Tibial nerve (tissue), 4 donors: ENCODE data around the gene CDKL5. TPM values are rescaled to one million over a fixed set of nuclear protein-coding genes. Genes with fewer than 3 reads are reported as not detected.

Experiments used
- DNase-seq, 2 donors: peaks; one replicate each; pipeline ENCODE4 v3.0.0-alpha.2; 2019; ENCODE audit warnings: low spot score in 2 of 2
- H3K27ac ChIP-seq, 4 donors: fragments of 200-600 bp; sonication (generic) in 3 of 4; one replicate each; pipeline ENCODE4 v1.5.1; 2017 to 2019; ENCODE audit warnings: mild to moderate bottlenecking in 1 of 4
- H3K27me3 ChIP-seq, 2 donors: fragments of 200-600 bp; sonication (generic) in 1 of 2; one replicate each; pipeline versions ENCODE4 v1.5.1 to v1.6.0; 2017 to 2019
- H3K36me3 ChIP-seq, 3 donors: fragments of 200-600 bp; sonication (generic); one replicate each; pipeline ENCODE4 v1.5.1; 2018 to 2019
- H3K4me1 ChIP-seq, 4 donors: fragments of 200-600 bp; sonication (generic) in 3 of 4; one replicate each; pipeline ENCODE4 v1.5.1; 2017 to 2019
- H3K4me3 ChIP-seq, 4 donors: fragments of 200-600 bp; sonication (generic) in 3 of 4; one replicate each; pipeline ENCODE4 v1.5.1; 2017 to 2019; ENCODE audit warnings: mild to moderate bottlenecking in 1 of 4, moderate library complexity in 1 of 4
- H3K9me3 ChIP-seq, 4 donors: fragments of 200-600 bp; sonication (generic) in 3 of 4; one replicate each; pipeline ENCODE4 v1.5.1; 2017 to 2019
- CTCF ChIP-seq, 5 experiments: fragments of 200-600 bp in 3 of 5; fragments of 450-650 bp in 2 of 5; sonication (generic) in 3 of 5; IDR thresholded peaks; one replicate each; pipeline ENCODE4 v1.5.1; 2016 to 2019; ENCODE audit warnings: antibody characterized with exemption in 5 of 5, mild to moderate bottlenecking in 3 of 5, moderate library complexity in 2 of 5
- EP300 ChIP-seq, 2 donors: sonication (generic); formaldehyde crosslinking; IDR thresholded peaks; one replicate each; pipeline ENCODE4 v1.6.1; 2017; ENCODE audit warnings: antibody characterized with exemption in 2 of 2, mild to moderate bottlenecking in 1 of 2
- POLR2A ChIP-seq, 2 donors: fragments of 450-650 bp; IDR thresholded peaks; one replicate each; pipeline ENCODE4 v1.6.1; 2017; ENCODE audit warnings: antibody characterized with exemption in 2 of 2, mild to moderate bottlenecking in 2 of 2, moderate library complexity in 2 of 2
- WGBS, 2 donors: methylation state at CpG; one replicate each; pipeline ENCODE4 v1.1.5; 2018; 5-methylcytosine and 5-hydroxymethylcytosine counted together
- total RNA-seq, 4 donors: library from RNA; depleted of rRNA; stranded (reverse); fragments of >200 nt; gene quantifications; one replicate each; pipeline ENCODE4 v1.1.0, GENCODE V29; 2016

The CDKL5 gene
- total RNA-seq, 4 donors from 2014 or later: 6.1 to 7.5 (median 6.3) TPM

GRCh38 chrX:18677161-18677869, 251.9 kb downstream of the CDKL5 start:
- Histone ChIP-seq H3K4me3 (no peak overlapping the region), H3K27me3 (no peaks in the 10 kb centered on the region), H3K36me3 (no peaks in the 10 kb centered on the region), H3K9me3 (no peaks in the 10 kb centered on the region), H3K4me1 (no peaks in the 10 kb centered on the region), H3K27ac (no peak overlapping the region)
- DNase-seq: no peak
- TF ChIP-seq CTCF (IDR thresholded peaks at IDR 0.05) (no peak), EP300 (IDR thresholded peaks at IDR 0.05) (no peak), POLR2A (IDR thresholded peaks at IDR 0.05) (no peak)
- WGBS, 2 donors: 83 to 87% methylated on average over 11 to 17 of the region's 17 CpGs

DNA sequence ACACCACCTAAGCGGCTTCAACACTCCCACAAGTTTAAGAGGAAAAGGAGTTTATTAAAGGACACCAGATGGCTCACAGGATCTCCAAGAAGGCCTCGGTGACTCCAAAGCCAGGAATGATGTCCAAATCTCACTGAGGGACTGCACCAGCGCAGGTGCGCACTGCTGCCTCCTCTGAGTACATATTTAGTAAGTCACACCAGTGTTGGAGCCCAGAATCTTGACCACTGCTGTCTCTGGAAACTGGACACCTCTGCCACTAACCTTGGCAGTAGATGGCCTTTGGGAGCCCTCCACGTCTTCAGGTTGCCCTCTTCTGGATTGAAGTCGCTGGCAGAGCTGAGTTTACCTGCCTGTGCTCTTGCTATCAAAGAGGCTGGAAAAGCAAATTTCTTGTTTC, 256.6 kb downstream of the CDKL5 start:
- WGBS, 2 donors: 90 to 92% methylated on average over 3 to 6 of the region's 6 CpGs
- Histone ChIP-seq H3K4me3 (no peak overlapping the region), H3K27ac (no peak overlapping the region), H3K36me3 (no peaks in the 10 kb centered on the region), H3K4me1 (no peaks in the 10 kb centered on the region), H3K9me3 (no peaks in the 10 kb centered on the region), H3K27me3 (no peaks in the 10 kb centered on the region)
- TF ChIP-seq CTCF (IDR thresholded peaks at IDR 0.05): no peak
- TF ChIP-seq POLR2A (IDR thresholded peaks at IDR 0.05): no peak
- no peak for DNase-seq

- Histone ChIP-seq H3K36me3 (no peaks in the 10 kb centered on the region), H3K27ac (no peak overlapping the region), H3K4me1 (no peaks in the 10 kb centered on the region), H3K9me3 (no peaks in the 10 kb centered on the region), H3K27me3 (no peaks in the 10 kb centered on the region), H3K4me3 (no peak overlapping the region)
- TF ChIP-seq POLR2A (IDR thresholded peaks at IDR 0.05) (no peak), EP300 (IDR thresholded peaks at IDR 0.05) (no peak), CTCF (IDR thresholded peaks at IDR 0.05) (no peak)
- 71 to 76% methylated on average over 3 to 9 of the region's 9 CpGs for WGBS, 2 donors
- DNase-seq: no peak
These were observed 257.6 kb downstream of the CDKL5 start for GRCh38 chrX:18682979-18683387.

DNA sequence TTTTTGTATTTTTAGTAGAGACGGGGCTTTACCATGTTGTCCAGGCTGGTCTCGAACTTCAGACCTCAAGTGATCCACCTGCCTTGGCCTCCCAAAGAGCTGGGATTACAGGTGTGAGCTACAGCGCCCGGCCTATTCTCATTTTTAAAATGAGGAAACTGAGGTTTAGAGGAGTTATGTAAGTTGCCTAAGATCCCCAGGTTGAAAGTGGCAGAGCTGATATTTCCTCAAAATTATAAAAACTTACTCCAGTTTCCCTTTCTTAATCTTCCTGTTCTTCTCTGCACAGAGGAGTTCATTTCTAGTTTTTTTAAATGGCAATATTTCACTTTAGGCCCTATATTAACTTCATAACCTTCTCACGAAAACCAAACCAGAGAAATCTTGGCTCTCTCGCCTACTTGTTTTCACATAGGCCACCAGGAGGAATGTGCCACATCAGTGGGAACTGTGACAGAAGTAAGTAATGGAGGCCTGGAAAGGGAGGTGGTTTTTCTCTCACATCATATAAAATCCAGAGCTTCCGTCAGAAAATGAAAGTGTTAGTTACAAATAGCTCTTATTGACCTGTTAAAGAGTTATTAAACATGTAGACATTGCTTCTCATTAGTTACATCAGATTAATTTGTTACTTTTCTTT, 262.6 kb downstream of the CDKL5 start:
- Histone ChIP-seq H3K27me3 (no peaks in the 10 kb centered on the region), H3K36me3 (no peaks in the 10 kb centered on the region), H3K9me3 (no peaks in the 10 kb centered on the region), H3K4me3 (no peak overlapping the region), H3K4me1 (no peaks in the 10 kb centered on the region), H3K27ac (no peak overlapping the region)
- WGBS, 2 donors: 83 to 86% methylated on average over 3 to 7 of the region's 7 CpGs
- TF ChIP-seq EP300 (IDR thresholded peaks at IDR 0.05) (no peak), POLR2A (IDR thresholded peaks at IDR 0.05) (no peak), CTCF (IDR thresholded peaks at IDR 0.05) (no peak)
- no peak for DNase-seq

GRCh38 chrX:18691431-18691830, 266.0 kb downstream of the CDKL5 start:
- no peaks in the 10 kb centered on the region for H3K36me3 ChIP-seq
- no peaks in the 10 kb centered on the region for H3K4me1 ChIP-seq
- whole genome bisulfite sequencing, 2 donors: 59 to 79% methylated on average over 1 of the region's 1 CpG
- TF ChIP-seq POLR2A (IDR thresholded peaks at IDR 0.05): no peak
- TF ChIP-seq CTCF (IDR thresholded peaks at IDR 0.05): no peak
- no peak for TF ChIP-seq EP300 (IDR thresholded peaks at IDR 0.05)
- H3K27me3 ChIP-seq: no peaks in the 10 kb centered on the region
- H3K9me3 ChIP-seq: no peaks in the 10 kb centered on the region
- no peak for DNase-seq
- no peak overlapping the region for H3K27ac ChIP-seq
- no peak overlapping the region for H3K4me3 ChIP-seq
